Tibial artery (tissue), 4 donors: ENCODE data around the gene NIPAL1.

Experiments used
- DNase-seq, 2 donors: peaks; one replicate each; pipeline ENCODE4 v3.0.0-alpha.2; 2019
- H3K27ac ChIP-seq, 2 donors: fragments of 200-600 bp; sonication (generic) in 1 of 2; 1 replicate in 1 of 2; 2 replicates in 1 of 2; pipeline ENCODE4 v1.5.1; 2018 to 2019; ENCODE audit warnings: mild to moderate bottlenecking in 1 of 2
- H3K27me3 ChIP-seq, 2 donors: fragments of 200-600 bp; sonication (generic) in 1 of 2; one replicate each; pipeline versions ENCODE4 v1.5.1 to v1.6.0; 2016 to 2019
- H3K36me3 ChIP-seq, 3 donors: fragments of 200-600 bp; sonication (generic) in 2 of 3; one replicate each; pipeline ENCODE4 v1.5.1; 2016 to 2019; ENCODE audit warnings: mild to moderate bottlenecking in 2 of 3
- H3K4me1 ChIP-seq, 4 donors: fragments of 200-600 bp; sonication (generic) in 2 of 4; 1 replicate in 3 of 4; 2 replicates in 1 of 4; pipeline ENCODE4 v1.5.1; 2016 to 2019
- H3K4me3 ChIP-seq, 2 donors: fragments of 200-600 bp; sonication (generic) in 1 of 2; 1 replicate in 1 of 2; 2 replicates in 1 of 2; pipeline ENCODE4 v1.5.1; 2018 to 2019; ENCODE audit warnings: mild to moderate bottlenecking in 2 of 2
- H3K9me3 ChIP-seq, 3 donors: fragments of 200-600 bp; sonication (generic) in 1 of 3; one replicate each; pipeline ENCODE4 v1.5.1; 2016 to 2019
- CTCF ChIP-seq, 2 experiments: fragments of 200-600 bp in 1 of 2; fragments of 450-650 bp in 1 of 2; IDR thresholded peaks; one replicate each; pipeline ENCODE4 v1.5.1; 2017 to 2019; ENCODE audit warnings: antibody characterized with exemption in 2 of 2, mild to moderate bottlenecking in 1 of 2, moderate library complexity in 1 of 2
- intact Hi-C: fragments of 100-400 bp; cut with DNase I; formaldehyde crosslinking; loops from one replicate; pipeline ENCODE4 v1.15.0; 2023; ENCODE audit warnings: low total_unique reads

NIPAL1 gene

GRCh38 chr4:48081196-48081595, 64.6 kb downstream of the NIPAL1 start:
- no peaks in the 10 kb centered on the region for H3K27me3 ChIP-seq
- no peak for TF ChIP-seq CTCF (IDR thresholded peaks at IDR 0.05)
- no peaks in the 10 kb centered on the region for H3K36me3 ChIP-seq
- H3K9me3 ChIP-seq: no peaks in the 10 kb centered on the region
- intact Hi-C loops: loop anchor here (10.0 kb wide), 1 partner anchor 156 kb away; no protein-coding TSS in a partner anchor
- no peak overlapping the region for H3K4me3 ChIP-seq
- H3K4me1 ChIP-seq: no peaks in the 10 kb centered on the region
- DNase-seq: no peak
- no peak overlapping the region for H3K27ac ChIP-seq

- intact Hi-C loops: loop anchor here (10.0 kb wide), 1 partner anchor 158 kb away; no protein-coding TSS in a partner anchor
Observed at GRCh38 chr4:48082956-48083355, 66.4 kb downstream of the NIPAL1 start.

GRCh38 chr4:48085821-48086589, 69.4 kb downstream of the NIPAL1 start:
- no peaks in the 10 kb centered on the region for H3K36me3 ChIP-seq
- no peaks in the 10 kb centered on the region for H3K4me1 ChIP-seq
- no peaks in the 10 kb centered on the region for H3K27me3 ChIP-seq
- no peak for TF ChIP-seq CTCF (IDR thresholded peaks at IDR 0.05)
- no peak for DNase-seq
- no peaks in the 10 kb centered on the region for H3K9me3 ChIP-seq
- no peak overlapping the region for H3K27ac ChIP-seq
- intact Hi-C loops: loop anchor here (5.0 to 10.0 kb wide), 2 partner anchors 84 to 161 kb away; no protein-coding TSS in a partner anchor
- no peak overlapping the region for H3K4me3 ChIP-seq

More at GRCh38 chr4:48082956-48083355, 66.4 kb downstream of the NIPAL1 start:
- Histone ChIP-seq H3K27ac (no peak overlapping the region), H3K4me3 (no peak overlapping the region), H3K27me3 (no peaks in the 10 kb centered on the region), H3K4me1 (no peaks in the 10 kb centered on the region), H3K36me3 (no peaks in the 10 kb centered on the region), H3K9me3 (no peaks in the 10 kb centered on the region)
- TF ChIP-seq CTCF (IDR thresholded peaks at IDR 0.05): no peak
- DNase-seq: no peak
